GM19351 (cell line): Measurements from ENCODE around the gene CPED1.
A peak's percentile ranks its signal among the peaks of the same experiment; 100 is the strongest.

Experiments
- ATAC-seq: cut with Tn5 transposase; IDR thresholded peaks from one replicate; pipeline ENCODE4 v1.9.1; 2021; ENCODE audit warnings: mild to moderate bottlenecking, moderate library complexity; ENCODE audit not compliant: unreplicated experiment

Gene CPED1

GRCh38 chr7:120988591-120989256, at the start of gene CPED1:
CPED1 (plus strand) TSS chr7:120988711; CDS start chr7:120989622, 911 bp downstream.
- ATAC-seq: peak; percentile 55

GRCh38 chr7:120939345-120939744, 49.2 kb upstream of the CPED1 start:
- ATAC-seq: no peak

DNA sequence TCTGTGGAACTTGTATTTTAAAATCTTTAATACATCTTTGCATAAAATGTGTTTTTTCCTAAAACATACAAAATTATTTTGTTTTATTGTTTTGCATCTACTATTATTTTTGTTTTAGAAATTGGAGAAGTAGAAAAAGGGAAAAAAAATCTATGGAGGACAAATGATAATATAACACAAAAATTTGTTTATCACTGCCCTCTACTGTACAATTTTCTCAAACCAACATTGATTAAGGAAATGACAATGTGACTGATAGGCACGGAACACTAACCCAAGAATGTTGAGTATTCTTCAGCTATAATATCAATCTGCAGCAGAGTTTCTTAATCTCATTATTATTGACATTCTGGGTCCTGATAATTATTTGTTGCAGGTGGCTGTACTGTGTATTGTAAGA, 47.4 kb upstream of the CPED1 start:
- ATAC-seq: peak; percentile 69

- ATAC-seq: no peak
These were observed 46.7 kb upstream of the CPED1 start for GRCh38 chr7:120941856-120942255.

DNA sequence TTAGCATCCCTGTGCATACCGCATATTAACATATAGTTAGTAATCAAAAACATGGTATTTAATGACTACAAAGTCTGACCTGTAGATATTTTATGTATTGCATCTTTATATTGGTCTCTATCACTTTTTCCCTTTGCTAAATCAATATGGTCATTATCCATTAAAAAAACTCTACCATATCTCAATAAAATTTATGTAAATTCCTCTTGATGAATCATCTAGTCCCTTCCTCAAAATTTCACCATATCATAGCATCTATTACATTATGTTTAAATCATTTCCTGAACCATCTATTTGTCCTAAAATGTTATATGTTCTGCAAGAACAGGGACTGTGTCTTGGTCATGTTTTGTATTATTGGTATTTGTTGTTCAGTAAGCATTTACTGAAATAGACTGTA, 45.6 kb upstream of the CPED1 start:
- ATAC-seq: no peak

DNA sequence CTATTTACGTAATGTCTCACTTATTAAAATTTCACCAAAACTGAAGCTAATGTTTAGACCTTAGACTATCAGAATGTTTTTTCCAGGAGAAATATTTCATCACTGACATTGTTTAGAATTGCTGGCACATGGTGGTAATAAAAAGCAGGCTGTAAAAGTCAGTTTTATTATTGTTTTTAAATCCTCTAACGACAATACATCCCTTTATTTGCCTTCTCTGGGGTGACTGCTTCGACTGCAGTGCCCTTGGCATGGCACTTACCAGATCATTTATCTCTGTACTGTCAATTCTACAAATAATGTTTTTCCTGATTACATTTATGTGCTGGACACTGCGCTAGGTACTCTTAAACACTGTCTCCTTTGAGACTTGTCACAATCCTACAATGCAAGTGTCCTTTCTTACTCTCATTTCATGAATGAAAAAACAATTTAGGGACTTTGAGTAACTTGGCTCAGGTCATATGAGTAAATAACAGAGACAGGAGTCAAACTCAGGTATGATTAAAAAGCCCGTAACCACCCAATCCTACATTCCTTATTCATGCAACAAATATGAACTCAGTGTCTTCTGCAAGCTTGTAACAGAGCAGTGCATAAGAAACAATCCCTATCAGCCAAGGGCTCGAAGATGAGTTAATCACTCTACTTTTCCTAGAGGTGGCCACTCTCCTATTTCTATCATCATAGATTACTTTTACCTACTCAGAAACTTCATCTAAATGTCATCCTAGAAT, 43.5 kb upstream of the CPED1 start:
- no peak for ATAC-seq

- ATAC-seq: no peak
These were observed 40.5 kb upstream of the CPED1 start for GRCh38 chr7:120947980-120948379.

GRCh38 chr7:120949393-120949911, 39.1 kb upstream of the CPED1 start:
- ATAC-seq: no peak

GRCh38 chr7:120949998-120950538, 38.4 kb upstream of the CPED1 start:
- ATAC-seq: no peak

GRCh38 chr7:120950539-120951308, 37.8 kb upstream of the CPED1 start, which contains the start of gene ING3:
ING3 (plus strand) TSS chr7:120950777; CDS start chr7:120950897, 120 bp downstream.
- ATAC-seq: peak; percentile 92

DNA sequence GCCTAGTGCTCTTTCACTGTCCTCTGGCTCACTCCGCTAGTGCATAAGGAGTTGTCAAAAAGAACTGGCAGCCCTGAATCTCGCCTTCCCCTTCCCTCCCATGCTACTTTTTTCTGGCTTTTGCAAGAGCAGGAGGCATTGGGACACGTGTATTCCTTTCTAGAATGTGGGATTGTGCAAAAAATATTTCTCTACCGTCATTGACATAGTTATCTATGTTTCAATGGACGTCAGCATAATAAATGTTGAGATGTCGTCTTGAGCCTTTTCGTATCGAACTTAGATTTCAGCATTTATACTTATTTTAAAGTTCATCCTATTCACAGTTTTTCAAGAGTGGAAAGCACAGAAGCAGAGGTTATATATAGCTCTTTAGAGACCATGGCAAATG, 37.2 kb upstream of the CPED1 start:
- no peak for ATAC-seq

DNA sequence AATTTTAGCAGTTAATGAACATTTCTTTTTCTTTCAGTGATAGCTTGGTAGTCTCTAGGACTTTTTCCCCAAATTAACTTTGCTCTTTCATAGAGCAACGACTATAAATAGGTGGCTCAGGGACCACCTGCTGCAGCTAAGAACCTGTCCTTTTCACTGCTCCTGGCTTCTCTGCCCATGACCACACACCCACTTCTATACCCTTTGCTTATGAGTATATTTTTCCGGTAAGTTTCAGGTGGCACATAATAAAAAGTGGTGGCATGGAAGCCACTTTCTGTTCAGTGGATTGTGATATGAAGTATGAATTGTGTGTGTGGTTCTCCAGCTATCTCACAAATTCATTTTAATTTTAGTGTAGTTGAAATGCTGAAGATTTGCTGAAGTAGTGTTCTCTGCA, 36.7 kb upstream of the CPED1 start:
- no peak for ATAC-seq

DNA sequence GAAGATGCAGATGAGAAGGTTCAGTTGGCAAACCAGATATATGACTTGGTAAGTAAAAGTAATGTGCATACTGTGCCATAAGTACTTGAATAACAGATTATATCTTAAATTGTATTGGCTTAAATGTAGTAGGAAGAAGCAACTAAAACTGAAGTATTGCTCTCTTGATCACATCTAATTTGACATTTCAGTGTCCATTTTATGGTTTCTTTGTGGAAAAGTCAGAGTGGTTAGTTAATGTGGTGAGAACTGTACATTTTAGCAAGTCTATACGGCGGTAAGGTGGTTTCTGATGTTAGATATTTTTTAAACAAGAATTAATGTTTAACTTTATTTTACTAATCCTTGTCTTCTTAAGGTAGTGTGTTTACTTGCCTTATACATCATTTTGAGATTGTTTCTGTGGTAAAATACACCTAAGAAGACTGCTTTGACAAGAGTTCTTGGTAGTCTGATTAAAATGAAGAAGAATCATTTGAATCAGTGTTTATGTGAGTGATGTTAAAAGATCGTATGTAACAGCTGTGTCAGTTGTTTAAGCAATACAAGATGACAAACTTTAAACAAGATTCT, 32.8 kb upstream of the CPED1 start:
- ATAC-seq: no peak

GRCh38 chr7:120959929-120960484, 28.5 kb upstream of the CPED1 start:
- ATAC-seq: no peak

- no peak for ATAC-seq
These were observed 27.8 kb upstream of the CPED1 start for GRCh38 chr7:120960714-120961113.

DNA sequence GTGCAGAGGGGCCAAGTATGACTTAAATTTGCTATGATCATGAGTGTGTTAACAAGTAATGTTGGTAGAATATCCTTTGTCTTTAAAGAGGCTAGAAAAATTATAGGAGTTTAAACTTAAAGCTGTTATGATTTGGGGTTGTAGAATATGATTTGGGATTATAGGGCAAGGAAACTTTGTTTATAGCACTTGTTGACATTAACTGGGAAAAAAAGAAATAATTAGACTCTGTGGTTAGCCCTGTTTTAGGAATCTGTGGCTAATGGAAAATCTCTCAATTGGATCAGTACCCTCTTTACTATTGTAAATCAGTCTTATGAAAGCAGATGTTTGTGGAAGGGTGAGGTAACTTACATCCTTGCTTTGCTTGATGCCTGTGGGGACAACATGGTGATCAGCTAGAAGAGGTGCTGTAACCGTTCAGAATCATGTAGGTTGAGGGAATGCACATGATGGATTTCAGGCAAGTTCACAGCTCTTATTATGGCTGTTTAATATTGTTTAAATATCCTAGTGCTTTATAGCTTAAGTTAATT, 26.8 kb upstream of the CPED1 start:
- ATAC-seq: no peak

GRCh38 chr7:120964088-120964487, 24.4 kb upstream of the CPED1 start:
- ATAC-seq: no peak

DNA sequence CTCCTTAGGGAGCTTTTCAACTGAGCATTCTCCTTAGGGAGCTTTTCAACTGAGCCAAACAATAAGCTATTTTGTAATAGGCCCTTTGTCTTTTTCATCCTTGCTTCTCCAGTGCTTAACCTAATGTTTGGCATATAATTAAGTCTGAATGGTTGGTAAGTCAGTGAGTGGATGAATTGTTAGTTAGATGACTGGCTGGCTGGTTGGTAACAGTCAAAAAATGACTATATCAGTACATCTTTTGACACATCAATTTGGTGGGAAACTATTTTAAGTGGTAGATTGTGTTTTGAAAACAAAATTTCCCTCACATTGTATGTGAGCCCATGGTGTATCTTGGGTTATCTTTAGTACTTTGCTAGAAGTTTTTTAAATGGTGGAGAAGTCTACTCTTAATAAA, 21.6 kb upstream of the CPED1 start:
- no peak for ATAC-seq

GRCh38 chr7:120973849-120974248, 14.7 kb upstream of the CPED1 start:
- ATAC-seq: no peak

DNA sequence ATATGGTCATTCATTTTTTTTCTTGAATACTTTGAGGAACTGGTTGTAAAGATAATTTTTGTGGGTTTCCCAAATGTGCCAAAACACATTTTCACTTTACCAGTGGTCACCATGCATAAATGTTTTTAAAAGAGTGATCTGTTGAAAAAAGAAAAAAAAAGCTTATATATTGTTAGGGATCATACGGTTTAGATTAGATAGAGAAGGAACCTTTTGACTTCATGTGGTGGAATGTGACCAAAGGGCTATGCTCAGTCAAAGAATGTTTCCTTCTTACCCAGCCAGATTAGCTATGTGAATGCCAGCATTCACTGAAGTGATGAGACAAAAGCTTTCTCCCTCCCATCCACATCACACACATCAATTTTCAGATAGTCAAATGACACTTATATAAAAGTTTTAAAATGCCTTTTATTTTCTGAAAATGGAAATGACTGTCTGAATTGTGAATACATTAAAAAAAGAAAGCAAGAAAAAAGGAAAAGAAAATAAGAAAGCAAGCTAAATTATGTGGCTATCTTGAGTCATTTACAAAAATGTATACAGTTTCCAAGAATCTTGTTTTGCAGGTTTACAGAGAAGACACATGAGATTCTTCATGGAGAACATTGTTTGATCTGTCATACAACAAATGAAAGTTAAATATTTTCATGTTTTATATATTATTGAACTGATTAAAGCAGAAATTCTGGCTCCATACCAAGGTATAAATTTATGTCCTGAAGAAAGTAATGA, 8.6 kb upstream of the CPED1 start:
- ATAC-seq: no peak
